H1 (cell line): ENCODE measurements around the gene TLK1. TPM values are rescaled to one million over a fixed set of nuclear protein-coding genes. Genes with fewer than 3 reads are reported as not detected.

ENCODE experiments used
- CTCF ChIA-PET: fragments of 300-600 bp; sonication (Branson Sonifier 250); formaldehyde crosslinking; loops from one replicate; lab custom pipeline; 2021; ENCODE audit not compliant: partially characterized antibody; lab: Charles Lee
- POLR2A ChIA-PET: fragments of 300-600 bp; sonication (Branson Sonifier 250); formaldehyde crosslinking; loops from one replicate; lab custom pipeline; 2021; ENCODE audit warnings: inconsistent platforms; ENCODE audit not compliant: partially characterized antibody; lab: Charles Lee
- DNase-seq, 2 experiments: peaks; one replicate each; pipeline versions ENCODE4 v3.0.0 to v3.0.0-alpha.2; 2010 to 2022; ENCODE audit warnings: low spot score in 2 of 2, low read depth in 1 of 2, mixed read lengths in 1 of 2
- FAIRE-seq: peaks from 2 replicates; lab custom pipeline; 2011; peaks lifted over from hg19 to GRCh38; lab: Jason Lieb, UNC
- H2AFZ ChIP-seq: 2 replicates; pipeline ENCODE4 v1.8.1; 2012; ENCODE audit warnings: low read length, inconsistent platforms
- H2AK5ac ChIP-seq: 2 replicates; pipeline ENCODE4 v1.6.1; 2013; ENCODE audit warnings: low read depth, low read length
- H2BK120ac ChIP-seq: replicated peaks from 2 replicates; pipeline ENCODE3; 2013; ENCODE audit warnings: low read depth, low read length, inconsistent platforms
- H2BK12ac ChIP-seq: 2 replicates; pipeline ENCODE4 v1.6.1; 2013; ENCODE audit warnings: low read depth, low read length
- H2BK15ac ChIP-seq: 2 replicates; pipeline ENCODE4 v1.6.1; 2013; ENCODE audit warnings: low read length
- H2BK20ac ChIP-seq: 2 replicates; pipeline ENCODE4 v1.6.1; 2013; ENCODE audit warnings: low read length
- H2BK5ac ChIP-seq: 2 replicates; pipeline ENCODE4 v1.6.1; 2013; ENCODE audit warnings: low read depth, low read length
- H3K14ac ChIP-seq: 2 replicates; pipeline ENCODE4 v1.6.1; 2013; ENCODE audit warnings: inconsistent platforms; ENCODE audit not compliant: insufficient read length
- H3K18ac ChIP-seq: 2 replicates; pipeline ENCODE4 v1.6.1; 2013; ENCODE audit warnings: low read length; ENCODE audit errors: extremely low read depth
- H3K23ac ChIP-seq: 2 replicates; pipeline ENCODE4 v1.6.1; 2013; ENCODE audit warnings: inconsistent platforms; ENCODE audit not compliant: insufficient read length
- H3K23me2 ChIP-seq: 2 replicates; pipeline ENCODE4 v1.6.1; 2013; ENCODE audit warnings: low read depth, low read length
- H3K27ac ChIP-seq: 2 replicates; pipeline ENCODE4 v1.6.1; 2011; ENCODE audit warnings: low read depth, low read length, inconsistent platforms
- H3K27me3 ChIP-seq, 4 experiments: replicated peaks in 1 of 4; 1 replicate in 1 of 4; 2 replicates in 3 of 4; pipeline versions ENCODE4 v1.6.1 to v1.8.1; 2011 to 2013; ENCODE audit warnings: low read length in 3 of 4, mild to moderate bottlenecking in 3 of 4, inconsistent platforms in 2 of 4, mixed read lengths in 2 of 4, moderate library complexity in 1 of 4; ENCODE audit not compliant: control insufficient read depth in 3 of 4, insufficient read depth in 3 of 4; ENCODE audit errors: extremely low read depth in 1 of 4
- H3K36me3 ChIP-seq, 4 experiments: 2 replicates each; pipeline versions ENCODE4 v1.6.1 to v1.8.1; 2011 to 2013; ENCODE audit warnings: mild to moderate bottlenecking in 4 of 4, low read length in 3 of 4, moderate library complexity in 2 of 4, control low read depth in 1 of 4, inconsistent platforms in 1 of 4; ENCODE audit not compliant: insufficient read depth in 4 of 4, control insufficient read depth in 2 of 4
- H3K4ac ChIP-seq: replicated peaks from 2 replicates; pipeline ENCODE3; 2013; ENCODE audit warnings: low read length, low read depth, mixed read lengths, inconsistent platforms; ENCODE audit not compliant: insufficient read length
- H3K4me1 ChIP-seq, 4 experiments: replicated peaks in 1 of 4; 1 replicate in 1 of 4; 2 replicates in 3 of 4; pipeline versions ENCODE4 v1.6.1 to v1.8.1; 2011 to 2013; ENCODE audit warnings: low read length in 3 of 4, inconsistent platforms in 2 of 4, mixed read lengths in 1 of 4; ENCODE audit not compliant: insufficient read depth in 4 of 4, control insufficient read depth in 3 of 4
- H3K4me2 ChIP-seq, 2 experiments: 2 replicates each; pipeline versions ENCODE4 v1.6.1 to v1.8.1; 2011 to 2013; ENCODE audit warnings: low read depth in 2 of 2, low read length in 2 of 2, control low read depth in 1 of 2, inconsistent platforms in 1 of 2, mild to moderate bottlenecking in 1 of 2; ENCODE audit not compliant: insufficient read depth in 1 of 2
- H3K4me3 ChIP-seq, 4 experiments: fragments of 200-600, 300-600 bp in 1 of 4; sonication (generic), shearing (Covaris generic), sonication (Bioruptor Twin) in 1 of 4; 2 replicates each; pipeline versions ENCODE4 v1.5.1 to v1.8.1; 2011 to 2016; ENCODE audit warnings: low read length in 4 of 4, low read depth in 3 of 4, control low read depth in 2 of 4, inconsistent platforms in 2 of 4, mild to moderate bottlenecking in 2 of 4, mixed read lengths in 1 of 4, moderate library complexity in 1 of 4; ENCODE audit not compliant: insufficient read depth in 2 of 4; ENCODE audit errors: extremely low read depth in 1 of 4
- H3K56ac ChIP-seq: replicated peaks from 2 replicates; pipeline ENCODE3; 2013; ENCODE audit warnings: low read depth, mild to moderate bottlenecking, mixed read lengths, low read length, inconsistent platforms; ENCODE audit not compliant: insufficient read length
- H3K79me1 ChIP-seq: 2 replicates; pipeline ENCODE4 v1.6.1; 2013; ENCODE audit warnings: low read depth, low read length, control low read depth
- H3K79me2 ChIP-seq, 2 experiments: 2 replicates each; pipeline versions ENCODE4 v1.6.1 to v1.8.1; 2012 to 2013; ENCODE audit warnings: low read length in 2 of 2, mild to moderate bottlenecking in 2 of 2, inconsistent platforms in 1 of 2; ENCODE audit not compliant: insufficient read depth in 2 of 2, control insufficient read depth in 1 of 2
- H3K9ac ChIP-seq, 4 experiments: replicated peaks in 1 of 4; 1 replicate in 1 of 4; 2 replicates in 3 of 4; pipeline versions ENCODE4 v1.6.1 to v1.8.1; 2011 to 2013; ENCODE audit warnings: low read depth in 3 of 4, low read length in 3 of 4, control low read depth in 2 of 4, mild to moderate bottlenecking in 2 of 4, moderate library complexity in 2 of 4, inconsistent platforms in 1 of 4; ENCODE audit errors: extremely low read depth in 1 of 4
- H3K9me3 ChIP-seq, 2 experiments: 2 replicates each; pipeline versions ENCODE4 v1.6.1 to v1.8.1; 2012 to 2013; ENCODE audit warnings: mild to moderate bottlenecking in 2 of 2, moderate library complexity in 2 of 2, control low read depth in 1 of 2, inconsistent platforms in 1 of 2, low read depth in 1 of 2, low read length in 1 of 2, mixed read lengths in 1 of 2; ENCODE audit not compliant: insufficient read depth in 2 of 2
- H4K20me1 ChIP-seq, 2 experiments: replicated peaks in 1 of 2; 2 replicates each; pipeline versions ENCODE3 to v1.8.1; 2011 to 2013; ENCODE audit warnings: inconsistent platforms in 2 of 2, low read length in 2 of 2, mild to moderate bottlenecking in 1 of 2; ENCODE audit not compliant: insufficient read depth in 2 of 2, control insufficient read depth in 1 of 2
- H4K5ac ChIP-seq: 2 replicates; pipeline ENCODE4 v1.6.1; 2013; ENCODE audit warnings: low read length, low read depth, mixed read lengths, inconsistent platforms; ENCODE audit not compliant: insufficient read length
- H4K8ac ChIP-seq: 2 replicates; pipeline ENCODE4 v1.8.0; 2013; ENCODE audit warnings: mild to moderate bottlenecking, moderate library complexity, low read length, inconsistent platforms; ENCODE audit not compliant: insufficient read depth; ENCODE audit errors: extremely low read depth
- H4K91ac ChIP-seq: replicated peaks from 2 replicates; pipeline ENCODE3; 2013; ENCODE audit warnings: low read length, mixed read lengths, inconsistent platforms; ENCODE audit not compliant: insufficient read length
- BCL11A ChIP-seq, 2 experiments: IDR thresholded peaks; one replicate each; pipeline ENCODE4 v1.6.1; 2011; ENCODE audit warnings: low read depth in 2 of 2, low read length in 2 of 2, mild to moderate bottlenecking in 2 of 2
- CBX8 ChIP-seq: fragments of 300-800, 300-1000 bp; sonication (generic); IDR thresholded peaks from 2 replicates; pipeline ENCODE4 v1.7.1; 2016; ENCODE audit warnings: low read depth, low read length, borderline replicate concordance
- EP300 ChIP-seq, 2 experiments: IDR thresholded peaks; 1 replicate in 1 of 2; 2 replicates in 1 of 2; pipeline ENCODE4 v1.6.1; 2011 to 2012; ENCODE audit warnings: low read depth in 2 of 2, low read length in 2 of 2, mild to moderate bottlenecking in 2 of 2, borderline replicate concordance in 1 of 2, inconsistent platforms in 1 of 2, moderate library complexity in 1 of 2
- HDAC6 ChIP-seq: IDR thresholded peaks from one replicate; pipeline ENCODE4 v1.7.1; 2012; ENCODE audit warnings: low read depth, mild to moderate bottlenecking, inconsistent platforms, low read length, moderate library complexity
- PHF8 ChIP-seq: fragments of 200-600 bp; sonication (generic); conservative IDR thresholded peaks from 2 replicates; pipeline ENCODE4 v1.7.1; 2012; ENCODE audit warnings: low read depth, mild to moderate bottlenecking, inconsistent platforms, low read length, moderate library complexity
- POU5F1 ChIP-seq: IDR thresholded peaks from 2 replicates; pipeline ENCODE4 v1.6.1; 2011; ENCODE audit warnings: low read depth, mild to moderate bottlenecking, low read length, moderate library complexity
- RNF2 ChIP-seq: fragments of 200-900, 300-1000 bp; sonication (generic); IDR thresholded peaks from 2 replicates; pipeline ENCODE4 v1.7.1; 2016; ENCODE audit warnings: borderline replicate concordance, low read depth, mild to moderate bottlenecking, antibody characterized with exemption, low read length; ENCODE audit not compliant: poor library complexity, severe bottlenecking; ENCODE audit errors: missing control alignments
- RXRA ChIP-seq: IDR thresholded peaks from 2 replicates; pipeline ENCODE4 v1.6.1; 2011; ENCODE audit warnings: low read depth, mild to moderate bottlenecking, low read length, moderate library complexity; ENCODE audit not compliant: insufficient read depth
- SIRT6 ChIP-seq: IDR thresholded peaks from one replicate; pipeline ENCODE4 v1.7.1; 2012; ENCODE audit warnings: low read length, inconsistent platforms
- SP1 ChIP-seq: IDR thresholded peaks from 2 replicates; pipeline ENCODE4 v1.6.1; 2011; ENCODE audit warnings: low read depth, low read length
- SRF ChIP-seq: IDR thresholded peaks from 2 replicates; pipeline ENCODE4 v1.6.1; 2011; ENCODE audit warnings: mild to moderate bottlenecking, low read depth, low read length, moderate library complexity
- SUZ12 ChIP-seq: fragments of 200-600 bp; sonication (generic); IDR thresholded peaks from 2 replicates; pipeline ENCODE4 v1.6.1; 2012; ENCODE audit warnings: mild to moderate bottlenecking, inconsistent platforms, low read length, moderate library complexity, mixed read lengths
- TBP ChIP-seq: IDR thresholded peaks from 2 replicates; pipeline ENCODE4 v1.6.1; 2011; ENCODE audit warnings: low read depth, low read length, improper control_type of control experiment
- TCF12 ChIP-seq: IDR thresholded peaks from 2 replicates; pipeline ENCODE4 v1.6.1; 2011; ENCODE audit warnings: low read depth, mild to moderate bottlenecking, low read length
- WGBS, 2 experiments: shearing (Covaris generic) in 1 of 2; methylation state at CpG; one replicate each; pipeline versions ENCODE4 v1.1.6 to v1.1.7; 2013 to 2015; ENCODE audit warnings: low lambda C conversion rate in 2 of 2, mixed read lengths in 2 of 2, inconsistent platforms in 1 of 2, low coverage in 1 of 2, missing lambda C conversion rate in 1 of 2; ENCODE audit not compliant: insufficient replicate concordance in 2 of 2, insufficient coverage in 1 of 2, insufficient read length in 1 of 2; ENCODE audit errors: extremely low coverage in 1 of 2, missing lambda C conversion rate in 1 of 2; 5-methylcytosine and 5-hydroxymethylcytosine counted together
- polyA plus RNA-seq, 7 experiments: library from polyadenylated mRNA; depleted of rRNA in 3 of 7; stranded (reverse) in 5 of 7; unstranded in 2 of 7; fragments of >200 nt in 5 of 7; fragments of 200-250 nt in 2 of 7; gene quantifications; 1 replicate in 5 of 7; 2 replicates in 1 of 7; 4 replicates in 1 of 7; pipeline versions ENCODE4 v1.2.1 to v1.2.3, GENCODE V29; 2011 to 2013; ENCODE audit warnings: missing spikeins in 2 of 7, mixed read lengths in 2 of 7
- total RNA-seq: library from RNA; stranded (reverse); fragmentation: NEBNext Ultra II Directional; extraction: Animal tissue kit (Norgen Biotek cat#: 25700); gene quantifications from 2 replicates; pipeline ENCODE4 v1.2.1, GENCODE V29; 2021

Gene TLK1
- total and polyA plus RNA-seq, 2 of the 8 experiments (the other 6 are each of a cell fraction or from before 2014, with no cell fraction given): 11.2 to 102 TPM

GRCh38 chr2:171069286-171069956 lies 91.3 kb downstream of the TLK1 start:
- Histone ChIP-seq H3K23ac (no peak overlapping the region), H3K56ac (no peak overlapping the region), H3K4me1 (no peaks in the 10 kb centered on the region), H3K79me1 (no peaks in the 10 kb centered on the region), H2BK12ac (no peak overlapping the region), H3K36me3 (peaks cover 0 to 4% (median 0%) of the 10 kb centered on the region in 4 experiments; a peak in 2 of 8 replicates), H2AK5ac (no peak overlapping the region), H4K5ac (no peak overlapping the region), H3K14ac (no peak overlapping the region), H4K8ac (no peak overlapping the region), H3K9ac (no peak overlapping the region), H3K4ac (no peak overlapping the region), H3K9me3 (no peaks in the 10 kb centered on the region), H2BK20ac (no peak overlapping the region), H3K4me2 (no peak overlapping the region), H3K18ac (no peak overlapping the region), H2BK5ac (no peak overlapping the region), H3K27me3 (no peaks in the 10 kb centered on the region), H3K23me2 (no peaks in the 10 kb centered on the region), H4K20me1 (peaks cover 0 to 2% of the 10 kb centered on the region in 2 experiments), H3K27ac (no peak overlapping the region), H4K91ac (no peak overlapping the region), H3K4me3 (no peak overlapping the region), H2BK15ac (no peak overlapping the region), H2AFZ (no peak overlapping the region), H3K79me2 (peaks cover 0 to 33% of the 10 kb centered on the region in 2 experiments; a peak in 2 of 4 replicates), H2BK120ac (no peak overlapping the region)
- ChIA-PET CTCF (no interaction called here), POLR2A (no interaction called here)
- WGBS, 2 experiments: 90% methylated on average over 8 of the region's 8 CpGs; no CpG with 5 or more reads in 1 of the 2 experiments
- DNase-seq (no peak), FAIRE-seq (peak; percentile 32)
- no peak for TF ChIP-seq POU5F1
- no peak for TF ChIP-seq BCL11A (IDR thresholded peaks at IDR 0.05; ENCODE audit: low read depth in 2 of 2, low read length in 2 of 2)
- no peak for TF ChIP-seq SP1
- no peak for TF ChIP-seq SRF
- TF ChIP-seq TBP: no peak
- no peak for TF ChIP-seq RNF2
- TF ChIP-seq HDAC6: no peak
- no peak for TF ChIP-seq SIRT6
- TF ChIP-seq TCF12: no peak
- TF ChIP-seq PHF8: no peak
- TF ChIP-seq RXRA: no peak
- TF ChIP-seq CBX8: no peak
- no peak for TF ChIP-seq SUZ12
- TF ChIP-seq EP300 (IDR thresholded peaks at IDR 0.05; ENCODE audit: borderline replicate concordance in 1 of 2, low read depth in 2 of 2, low read length in 2 of 2): no peak
